NCI-H2029 (cell line): ENCODE results near the gene RALGPS1.

Experiments used
- DNase-seq: peaks from one replicate; lab custom pipeline; 2025; lab: John Stamatoyannopoulos, UW

RALGPS1 gene

GRCh38 chr9:127174386-127175318, 260.1 kb downstream of the RALGPS1 start:
- no peak for DNase-seq

DNA sequence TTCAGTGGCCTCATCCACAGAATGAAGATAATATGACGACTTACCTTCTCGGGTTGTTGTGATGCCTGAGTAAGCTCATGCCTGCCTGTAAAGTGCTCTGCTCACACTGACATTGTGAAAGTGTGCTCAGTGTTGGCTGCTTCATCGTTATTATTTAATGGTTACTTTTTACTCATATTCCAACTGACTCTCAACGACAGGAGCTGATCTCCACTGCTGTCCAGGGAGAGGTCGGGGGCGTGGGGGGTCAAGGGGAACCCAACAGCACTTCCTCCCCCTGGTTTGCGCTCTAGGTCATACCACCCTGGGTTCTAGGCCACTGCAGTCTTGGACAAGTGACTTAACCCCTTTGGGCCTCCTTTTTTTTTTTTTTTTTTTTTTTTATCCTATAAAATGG, 260.7 kb downstream of the RALGPS1 start:
- DNase-seq = no peak

DNA sequence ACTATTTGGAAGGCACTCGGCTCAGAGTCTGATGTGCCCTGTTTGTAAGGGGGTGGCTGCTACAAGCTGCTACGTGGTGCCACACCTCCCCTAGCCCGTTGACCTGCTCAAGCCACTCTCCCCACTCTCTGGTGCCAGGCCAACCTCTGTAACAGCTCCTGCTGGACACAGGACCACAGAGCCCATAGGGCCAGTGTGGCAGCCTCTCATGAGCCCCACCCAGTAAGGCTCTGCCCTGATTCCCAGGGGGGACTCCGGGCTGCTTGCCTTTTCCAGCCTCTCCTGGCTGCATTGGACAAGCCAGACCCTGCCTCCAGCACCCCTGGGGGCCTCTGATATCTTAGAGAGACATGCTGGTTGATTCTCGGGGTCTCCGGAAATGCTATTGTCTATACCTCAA, 261.2 kb downstream of the RALGPS1 start:
- no peak for DNase-seq

- no peak for DNase-seq
Observed at GRCh38 chr9:127176631-127177030, 262.0 kb downstream of the RALGPS1 start.

DNA sequence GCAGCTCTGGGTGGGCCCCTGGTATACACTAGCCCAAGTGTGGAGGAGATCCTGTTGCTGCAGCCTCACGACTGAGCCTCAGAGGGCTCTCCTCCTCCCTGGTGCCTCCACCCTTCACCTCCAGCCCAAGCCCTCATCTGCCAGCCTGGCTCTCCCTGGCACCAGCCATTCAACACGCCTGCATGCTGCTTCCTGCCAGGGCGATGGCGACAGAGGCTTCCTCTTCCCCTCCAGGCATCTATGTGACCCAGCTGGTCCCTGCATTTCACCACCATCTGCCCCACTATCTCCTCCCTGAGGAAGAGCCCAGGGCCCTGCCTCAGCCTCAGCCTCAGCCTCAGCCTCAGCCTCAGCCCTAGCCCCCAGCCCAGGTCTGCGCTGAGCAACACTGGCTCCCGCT, 262.6 kb downstream of the RALGPS1 start:
- no peak for DNase-seq

- DNase-seq = no peak
Observed at GRCh38 chr9:127177665-127178265, 263.2 kb downstream of the RALGPS1 start.

- DNase-seq = no peak
Observed at GRCh38 chr9:127178686-127179632, 264.4 kb downstream of the RALGPS1 start.

DNA sequence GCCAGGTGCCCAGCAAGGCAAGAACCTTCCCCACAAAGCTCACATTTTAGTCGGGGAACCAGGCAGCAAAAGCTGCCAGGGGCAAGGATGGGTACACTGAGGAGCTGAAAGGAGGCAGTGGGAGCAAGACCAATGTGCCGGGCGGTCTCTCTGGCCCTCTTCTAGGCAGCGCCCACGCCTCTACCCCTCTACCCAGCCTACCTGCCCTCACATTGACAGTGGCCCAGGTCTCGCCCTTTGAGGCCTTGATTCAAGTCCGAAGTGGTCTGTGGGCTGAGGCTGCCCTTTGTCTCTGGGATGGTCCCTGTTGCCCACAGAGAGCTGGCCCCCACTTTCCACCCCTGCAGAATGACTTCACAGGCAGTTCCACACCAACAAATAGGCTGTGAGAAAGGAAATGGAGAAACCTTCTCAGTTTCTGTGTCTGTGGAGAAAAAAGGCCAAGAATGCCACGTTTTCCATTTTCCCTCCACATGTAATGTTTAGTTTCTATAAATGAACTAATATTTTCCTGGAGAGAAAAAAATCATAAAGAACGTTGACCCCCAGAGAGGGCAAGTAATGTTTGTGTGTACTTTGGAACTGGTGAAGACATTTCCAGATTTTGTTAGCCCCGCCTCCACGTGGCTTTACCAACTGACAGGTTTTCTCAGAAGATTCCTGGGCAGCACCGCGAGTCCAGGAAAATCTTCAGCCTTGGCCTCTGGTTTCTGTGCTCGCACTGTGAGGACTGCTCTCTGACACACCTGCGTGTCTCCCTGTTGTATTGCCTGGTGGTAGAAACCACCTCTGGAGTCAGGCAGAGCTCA, 265.3 kb downstream of the RALGPS1 start:
- DNase-seq = no peak

- DNase-seq = no peak
Observed at GRCh38 chr9:127180457-127181314, 266.1 kb downstream of the RALGPS1 start.

DNA sequence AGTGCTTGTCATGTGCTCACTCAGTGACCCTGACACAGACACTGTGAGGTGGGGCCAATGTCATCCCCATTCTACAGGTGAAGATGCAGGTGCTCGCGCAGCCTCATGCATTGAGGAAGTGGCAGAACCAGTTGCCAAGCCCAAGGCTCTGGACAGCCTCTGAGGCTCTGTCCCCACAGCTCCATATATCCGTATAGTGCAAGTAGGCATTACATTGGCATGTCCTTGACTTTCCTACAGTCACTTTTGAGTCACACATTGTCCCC, 266.7 kb downstream of the RALGPS1 start:
- DNase-seq = no peak

- no peak for DNase-seq
Observed at GRCh38 chr9:127181595-127182190, 267.1 kb downstream of the RALGPS1 start.

GRCh38 chr9:127182901-127183746, 268.5 kb downstream of the RALGPS1 start:
- DNase-seq = no peak

GRCh38 chr9:127183814-127184582, 269.4 kb downstream of the RALGPS1 start:
- DNase-seq = no peak

GRCh38 chr9:127184641-127185040, 270.1 kb downstream of the RALGPS1 start:
- DNase-seq = no peak

DNA sequence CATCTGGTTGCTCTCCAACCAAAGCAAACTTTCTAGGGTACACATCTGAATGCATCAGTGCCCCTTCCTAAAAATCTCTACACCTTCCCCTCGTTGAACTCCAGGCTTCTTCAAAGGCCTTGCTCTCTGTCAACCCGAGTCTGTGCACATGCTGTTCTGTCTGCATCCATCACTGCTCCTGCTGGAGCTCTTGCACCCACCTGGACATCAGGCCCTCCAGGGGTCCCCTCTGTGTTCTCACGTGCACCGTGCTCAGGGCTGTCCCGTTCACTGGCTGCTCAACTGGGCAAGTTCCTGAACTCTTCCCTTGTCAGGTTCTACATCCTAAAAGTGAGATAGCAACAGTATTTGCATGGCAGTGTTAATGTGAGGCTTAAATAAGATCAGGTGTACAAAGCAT, 270.6 kb downstream of the RALGPS1 start:
- DNase-seq = no peak

- DNase-seq = no peak
Observed at GRCh38 chr9:127185931-127186781, 271.6 kb downstream of the RALGPS1 start.

DNA sequence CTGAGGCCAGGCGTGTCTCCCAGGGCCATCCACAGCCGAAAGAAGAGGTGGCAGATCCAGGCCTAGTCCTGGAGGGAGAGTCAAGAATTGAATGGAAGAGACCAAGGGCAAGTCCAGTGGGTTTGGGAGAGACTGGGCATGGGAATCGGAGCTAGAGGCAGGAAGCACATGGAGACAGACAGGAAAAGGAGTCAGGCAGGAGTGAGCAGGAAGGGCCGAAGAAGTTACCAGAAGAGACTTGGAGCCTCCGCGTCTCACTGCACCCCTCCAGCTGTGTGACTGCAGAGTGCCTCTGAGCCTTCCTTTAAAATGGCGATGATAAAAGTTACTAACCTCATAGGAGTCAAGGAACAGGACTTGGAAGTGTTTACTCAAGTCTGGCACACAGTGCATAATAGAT, 272.2 kb downstream of the RALGPS1 start:
- no peak for DNase-seq
